HG02610 (cell line): ENCODE measurements around the gene CCL26.

ENCODE experiments used
- ATAC-seq: cut with Tn5 transposase; IDR thresholded peaks from one replicate; pipeline ENCODE4 v1.9.1; 2021; ENCODE audit warnings: mild to moderate bottlenecking, moderate library complexity; ENCODE audit not compliant: unreplicated experiment

The CCL26 gene, protein sequence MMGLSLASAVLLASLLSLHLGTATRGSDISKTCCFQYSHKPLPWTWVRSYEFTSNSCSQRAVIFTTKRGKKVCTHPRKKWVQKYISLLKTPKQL

DNA sequence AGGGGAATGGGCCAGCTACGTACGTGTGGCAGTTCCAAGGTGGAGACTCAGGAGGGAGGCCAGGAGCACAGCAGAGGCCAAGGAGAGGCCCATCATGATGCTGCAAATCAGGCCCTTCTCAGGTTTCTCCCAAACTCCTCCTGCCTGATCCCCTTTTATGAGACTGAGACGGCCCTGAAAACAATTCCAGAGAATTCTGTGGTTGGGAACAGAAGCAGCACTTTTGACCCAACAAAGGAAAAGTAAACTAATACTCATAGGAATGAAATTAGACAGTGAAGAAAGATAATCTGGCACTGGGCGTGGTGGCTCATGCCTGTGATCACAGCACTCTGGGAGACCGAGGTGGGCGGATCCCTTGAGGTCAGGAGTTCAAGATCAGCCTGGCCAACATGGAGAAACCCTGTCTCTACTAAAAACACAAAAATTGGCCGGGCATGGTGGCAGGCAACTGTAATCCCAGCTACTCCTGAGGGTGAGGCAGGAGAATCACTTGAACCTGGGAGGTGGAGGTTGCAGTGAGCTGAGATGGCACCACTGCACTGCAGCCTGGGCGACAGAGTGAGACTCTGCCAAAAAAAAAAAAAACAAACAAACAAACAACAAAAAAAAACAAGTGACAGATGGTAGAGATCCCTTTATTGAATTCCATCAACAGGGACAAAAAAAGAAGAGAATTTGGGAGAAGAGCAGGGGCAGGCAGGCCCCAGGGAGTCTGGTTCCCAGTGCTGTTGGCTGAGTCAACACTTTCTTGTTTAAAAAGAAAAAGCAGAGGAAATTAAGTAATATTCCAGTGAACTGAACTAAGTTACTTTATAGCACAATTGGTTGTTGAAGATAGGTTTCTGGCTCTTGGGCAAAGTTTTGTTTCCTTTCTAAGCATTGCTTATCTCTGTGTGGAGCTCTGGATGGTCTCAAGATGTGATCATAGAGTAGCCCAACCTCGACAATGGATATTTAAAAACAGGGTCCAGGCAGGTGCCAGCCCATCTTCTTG lies at the start of gene CCL26:
CCL26 (minus strand) TSS at position 131 of the 997 bp plus-strand sequence; CDS start at position 96, 35 bp downstream.
- ATAC-seq = no peak

DNA sequence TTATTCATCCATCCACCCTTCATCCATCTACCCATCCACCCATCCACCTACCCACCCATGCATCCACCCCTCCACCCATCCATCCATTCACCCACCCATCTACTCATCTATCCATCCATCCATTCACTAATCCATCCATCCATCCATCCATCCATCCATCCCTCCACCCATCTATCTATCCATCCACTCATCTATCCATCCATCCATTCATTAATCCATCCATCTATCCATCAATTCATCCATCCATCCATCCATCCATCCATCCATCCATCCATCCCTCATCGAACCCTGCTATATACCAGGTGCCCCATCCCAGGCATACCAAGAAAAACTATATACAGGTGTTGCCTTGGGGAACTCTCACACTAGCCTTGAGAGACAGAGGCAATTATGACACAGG lies 48.7 kb upstream of the CCL26 start:
- no peak for ATAC-seq

DNA sequence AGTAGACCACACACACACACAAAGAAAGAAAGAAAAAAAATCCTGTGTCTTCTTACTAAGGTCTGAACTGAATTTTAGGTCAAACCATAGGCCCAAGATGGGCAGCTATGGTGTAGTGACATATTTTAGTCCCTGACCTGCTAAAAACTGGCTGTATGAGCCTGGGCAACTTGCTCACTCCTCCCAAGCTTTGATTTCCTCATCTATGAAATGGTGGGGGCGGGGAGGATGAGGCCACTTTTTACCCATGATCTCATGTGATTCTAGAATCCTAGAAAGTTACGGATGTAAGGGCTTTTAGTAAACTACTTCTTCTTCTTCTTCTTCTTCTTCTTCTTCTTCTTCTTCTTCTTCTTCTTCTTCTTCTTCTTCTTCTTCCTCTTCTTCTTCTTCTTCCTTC lies 47.7 kb upstream of the CCL26 start:
- no peak for ATAC-seq

DNA sequence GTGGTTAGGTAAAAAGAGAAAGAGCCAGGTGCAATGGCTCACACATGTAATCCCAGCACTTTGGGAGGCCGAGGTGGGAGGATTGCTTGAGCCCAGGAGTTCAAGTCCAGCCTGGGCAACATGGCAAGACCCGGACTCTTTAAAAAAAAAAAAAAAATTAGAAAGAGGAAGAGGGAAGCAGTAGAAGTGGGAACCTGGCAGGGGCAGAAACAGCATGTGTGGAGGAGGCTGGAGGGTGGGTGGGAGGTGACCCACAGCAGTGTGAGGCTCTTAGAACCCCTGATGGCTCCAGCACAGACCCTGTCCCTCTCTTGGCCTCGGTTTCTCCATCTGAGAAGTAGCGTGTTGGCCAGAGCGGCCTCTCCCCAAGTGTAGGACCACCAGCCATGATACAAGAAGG lies 46.5 kb upstream of the CCL26 start:
- no peak for ATAC-seq

DNA sequence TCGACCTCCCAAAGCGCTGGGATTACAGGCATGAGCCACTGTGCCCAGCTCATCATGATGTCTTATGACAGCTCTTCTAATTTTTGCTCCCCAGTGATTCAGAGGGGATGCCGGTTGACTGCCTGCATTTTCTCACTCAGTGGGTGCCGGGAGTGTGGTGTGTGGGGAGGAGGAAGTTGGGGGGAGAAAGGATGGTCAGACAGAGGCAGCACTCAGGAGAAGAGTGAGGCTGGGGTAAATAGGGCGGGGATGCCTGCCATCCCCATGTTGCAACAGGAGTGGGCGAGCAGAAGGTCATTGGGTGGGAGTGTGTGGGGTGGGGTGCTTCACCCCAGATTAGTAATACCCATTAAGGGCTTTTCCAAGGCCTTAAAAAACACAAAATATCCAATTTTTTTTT lies 45.1 kb upstream of the CCL26 start:
- no peak for ATAC-seq

DNA sequence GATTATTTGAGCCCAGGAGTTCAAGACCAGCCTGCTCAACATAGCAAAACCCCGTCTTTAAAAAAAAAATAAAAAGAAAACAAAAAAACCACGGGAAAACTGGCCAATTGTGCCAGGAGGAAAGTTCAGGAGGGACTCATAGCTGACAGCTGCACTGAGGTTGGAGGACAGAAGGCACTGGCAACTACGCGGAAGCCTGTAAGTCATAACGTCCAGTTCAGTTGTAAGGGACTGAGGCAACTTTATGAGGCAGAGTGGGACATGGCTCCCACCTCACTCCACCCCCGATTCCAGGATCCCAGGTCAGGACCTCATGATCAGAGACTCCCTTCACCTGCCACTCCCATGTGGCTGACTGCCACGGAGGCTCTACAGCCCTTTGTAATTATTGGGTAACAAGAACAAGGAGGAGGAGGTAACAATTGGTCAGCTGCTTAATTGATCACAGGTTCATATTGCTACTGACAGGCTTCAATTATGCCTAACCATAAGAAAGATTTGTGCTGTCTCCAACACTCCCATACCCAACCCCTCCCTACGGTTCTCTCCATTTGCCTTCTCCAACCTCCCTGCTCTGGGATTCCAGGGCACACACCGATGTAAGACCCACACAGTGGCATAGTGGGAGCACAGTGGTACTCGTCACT lies 43.5 kb upstream of the CCL26 start:
- ATAC-seq = no peak

DNA sequence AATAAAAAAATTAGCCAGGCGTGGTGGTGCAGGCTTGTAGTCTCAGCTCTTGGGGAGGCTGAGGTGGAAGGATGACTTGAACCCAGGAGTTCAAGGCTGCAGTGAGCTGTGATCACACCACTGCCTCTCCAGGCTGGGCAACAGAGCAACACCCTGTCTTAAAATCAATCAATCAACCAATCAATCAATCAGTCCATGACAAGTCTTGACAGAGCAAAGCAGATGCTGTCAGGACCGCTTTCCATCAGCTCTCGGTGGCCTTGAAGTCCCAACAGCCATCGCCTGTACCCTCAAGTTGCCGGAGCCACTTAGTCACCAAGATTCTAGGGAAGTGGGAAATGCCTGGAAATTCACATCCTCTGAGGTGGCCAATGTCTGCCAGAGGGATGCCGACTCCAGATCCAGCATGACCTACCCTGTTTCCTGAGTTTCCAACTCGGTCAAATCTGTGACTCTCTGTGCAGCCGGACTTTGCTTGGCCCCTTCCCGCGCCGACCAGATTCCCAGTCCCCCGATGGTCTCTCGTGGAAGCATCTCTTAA lies 42.5 kb upstream of the CCL26 start:
- no peak for ATAC-seq

DNA sequence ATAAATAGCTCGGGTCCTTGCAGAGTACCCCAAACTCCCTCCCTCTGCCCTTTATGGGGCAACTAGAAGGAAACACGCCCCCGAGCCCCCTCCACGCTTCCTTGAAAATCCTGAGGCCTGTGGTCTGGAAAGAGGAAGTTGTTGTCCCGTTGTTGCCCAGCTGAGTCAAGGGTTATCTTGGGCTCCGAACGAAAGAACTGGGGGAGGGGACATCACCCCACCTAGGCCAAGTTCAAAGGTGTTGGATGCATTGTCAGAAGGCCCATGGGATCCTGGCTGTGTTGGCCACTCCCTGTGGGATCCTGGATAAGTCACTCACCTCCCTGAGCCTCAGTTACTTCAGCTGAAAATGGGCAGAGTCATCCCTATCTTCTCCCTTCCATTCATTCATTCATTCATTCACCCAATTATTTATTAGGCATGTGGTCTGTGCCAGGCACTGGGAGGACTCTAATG lies 41.8 kb upstream of the CCL26 start, which contains the start of gene CCL24:
CCL24 (minus strand) TSS at position 26 of the 456 bp plus-strand sequence. CDS start 91 bp downstream, outside the sequence.
- no peak for ATAC-seq

DNA sequence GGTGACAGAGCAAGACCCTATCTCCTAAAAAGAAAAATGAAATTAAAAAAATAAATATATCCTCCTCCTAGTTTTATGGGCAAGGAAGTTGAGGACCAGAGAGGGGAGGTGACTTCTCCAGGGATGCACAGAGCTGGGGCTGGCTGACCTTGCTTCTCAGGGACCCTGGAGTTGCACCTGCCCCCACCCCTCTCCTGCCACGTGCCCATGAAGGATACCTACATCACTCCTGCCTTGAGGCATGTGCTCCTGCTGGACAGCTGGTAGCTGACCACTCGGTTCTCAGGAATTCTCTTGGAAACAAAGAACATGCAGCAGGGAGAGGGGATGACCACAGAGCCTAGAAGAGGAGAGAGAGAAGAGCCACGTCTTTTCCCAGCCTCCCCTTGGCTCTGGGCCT lies 41.1 kb upstream of the CCL26 start:
- no peak for ATAC-seq

DNA sequence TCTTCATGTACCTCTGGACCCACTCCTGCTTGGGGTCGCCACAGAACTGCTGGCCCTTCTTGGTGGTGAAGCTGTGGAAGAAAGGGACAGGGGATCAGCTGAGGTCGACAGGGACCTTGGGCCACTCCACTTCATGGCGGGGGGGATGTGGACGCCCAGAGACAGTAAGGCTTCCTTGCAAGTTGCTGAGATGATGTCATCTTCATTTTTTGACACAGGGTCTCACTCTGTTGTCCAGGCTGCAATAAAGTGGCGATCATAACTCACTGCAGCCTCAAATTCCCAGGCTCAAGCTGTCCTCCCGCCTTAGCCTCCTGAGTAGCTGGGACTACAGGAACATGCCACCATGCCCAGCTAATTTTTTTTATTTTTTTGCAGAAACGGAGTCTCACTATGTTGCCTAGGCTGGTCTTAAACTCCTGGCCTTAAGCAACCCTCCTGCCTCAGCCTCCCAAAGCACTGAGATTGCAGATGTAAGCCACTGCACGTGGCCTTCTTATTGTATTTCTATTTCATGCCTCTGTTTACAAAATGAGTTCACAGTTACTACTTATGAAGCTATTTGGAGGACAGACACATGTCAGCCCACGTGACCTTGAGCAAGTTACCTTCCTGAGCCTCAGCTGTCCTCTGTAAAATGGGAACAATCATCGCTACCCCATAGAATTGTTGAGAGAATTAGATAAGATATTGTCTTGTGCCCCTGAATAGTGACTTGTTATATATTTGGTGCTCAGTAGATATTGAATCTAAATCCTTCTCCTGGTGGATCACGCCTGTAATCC lies 40.1 kb upstream of the CCL26 start:
- ATAC-seq = no peak

DNA sequence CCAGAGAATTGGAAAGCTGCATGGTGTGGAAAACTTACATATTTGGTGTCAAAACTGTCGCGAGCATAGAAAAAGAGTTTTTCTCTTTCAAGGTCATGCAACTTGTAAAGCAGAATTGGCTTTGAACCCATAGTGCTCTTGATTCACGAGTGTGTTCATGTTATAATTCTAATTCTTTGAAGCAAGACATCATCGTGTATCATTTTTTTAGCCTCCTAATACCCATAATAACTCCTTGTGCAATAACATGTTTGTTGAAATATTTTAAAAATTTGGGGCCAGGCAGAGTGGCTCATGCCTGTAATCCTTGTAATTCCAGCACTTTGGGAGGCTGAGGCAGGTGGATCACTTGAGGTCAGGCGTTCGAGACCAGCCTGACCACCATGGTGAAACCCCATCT lies 37.4 kb upstream of the CCL26 start:
- no peak for ATAC-seq

DNA sequence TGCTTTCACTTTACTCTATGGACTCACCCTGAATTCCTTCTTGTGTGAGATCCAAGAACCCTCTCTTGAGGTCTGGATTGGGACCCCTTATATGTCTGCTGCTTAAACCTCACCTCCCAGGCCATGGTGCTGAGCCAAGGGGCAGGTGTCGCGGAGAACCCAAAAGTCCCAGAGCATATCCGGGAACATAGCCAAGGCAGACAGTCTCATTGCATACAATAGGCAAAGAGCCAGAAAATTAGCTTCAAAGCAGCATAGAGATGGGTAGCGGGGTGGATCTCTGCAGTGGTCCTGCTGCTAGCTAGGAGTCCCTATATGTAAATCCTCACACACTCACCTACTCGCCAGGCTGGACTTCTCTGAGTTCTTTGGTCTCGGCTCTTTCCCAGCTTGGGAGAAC lies 36.1 kb upstream of the CCL26 start:
- ATAC-seq = no peak

DNA sequence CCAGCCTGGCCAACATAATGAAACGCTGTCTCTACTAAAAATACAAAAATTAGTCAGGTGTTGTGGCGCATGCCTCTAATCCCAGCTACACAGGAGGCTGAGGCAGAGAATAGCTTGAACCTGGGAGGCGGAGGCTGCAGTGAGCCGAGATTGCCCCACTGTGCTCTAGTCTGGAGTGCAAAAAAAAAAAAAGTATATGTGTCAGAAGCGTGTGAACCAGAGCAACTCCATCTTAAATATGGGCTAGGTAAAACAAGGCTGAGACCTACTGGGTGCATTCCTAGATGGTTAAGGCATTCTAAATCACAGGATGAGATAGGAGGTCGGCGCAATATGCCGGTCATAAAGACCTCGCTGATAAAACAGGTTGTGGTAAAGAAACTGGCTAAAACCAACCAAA lies 35.4 kb upstream of the CCL26 start:
- no peak for ATAC-seq

DNA sequence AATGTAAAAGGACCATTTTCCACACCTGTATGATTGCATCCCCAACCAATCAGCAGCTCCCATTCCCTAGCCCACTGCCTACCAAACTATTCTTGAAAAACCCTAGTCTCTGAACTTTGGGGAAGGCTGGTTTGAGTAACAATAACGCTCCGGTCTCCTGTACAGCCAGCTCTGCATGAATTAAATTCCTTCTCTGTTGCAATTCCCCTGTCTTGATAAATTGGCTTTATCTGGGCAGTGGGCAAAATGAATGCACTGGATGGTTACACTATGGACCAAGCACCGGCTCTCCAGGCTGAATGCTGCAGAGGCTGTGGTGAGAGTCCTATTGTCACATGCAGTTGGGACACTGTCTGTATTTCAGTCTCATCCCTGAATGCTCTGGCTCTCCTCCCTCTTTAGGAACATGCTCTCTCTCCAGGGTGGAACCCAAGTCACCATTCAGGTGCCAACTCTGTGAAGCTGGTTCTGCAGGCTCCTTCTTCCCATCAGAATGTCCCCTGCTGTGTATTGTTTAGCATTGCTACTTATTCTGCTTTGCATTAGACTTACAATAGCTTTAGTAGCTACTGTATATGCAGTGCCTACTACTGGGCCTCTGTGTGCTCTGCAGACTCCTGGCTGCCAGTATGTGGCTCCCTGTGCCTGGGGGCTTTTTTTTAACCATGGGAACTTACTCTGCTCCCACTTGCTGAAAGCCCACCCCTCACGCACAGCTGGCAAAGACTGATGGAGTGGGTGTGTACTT lies 34.7 kb upstream of the CCL26 start:
- ATAC-seq = no peak

DNA sequence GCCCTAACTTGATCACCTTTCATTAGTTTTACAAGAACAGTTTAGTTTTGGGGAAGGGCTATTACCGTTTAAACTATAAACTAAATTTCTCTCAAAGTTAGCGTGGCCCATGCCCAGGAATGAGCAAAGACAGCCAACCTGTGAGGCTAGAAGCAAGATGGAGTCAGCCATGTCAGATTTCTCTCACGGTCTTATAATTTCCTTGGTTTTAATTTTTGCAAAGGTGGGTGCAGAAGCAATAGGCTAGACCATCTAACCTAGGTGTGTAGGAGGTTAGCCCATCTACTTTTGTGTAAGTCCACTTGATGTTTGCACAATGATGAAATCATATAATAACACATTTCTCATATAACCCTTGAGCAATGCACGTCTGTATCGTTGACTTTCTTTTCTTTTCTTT lies 32.7 kb upstream of the CCL26 start:
- ATAC-seq = no peak

DNA sequence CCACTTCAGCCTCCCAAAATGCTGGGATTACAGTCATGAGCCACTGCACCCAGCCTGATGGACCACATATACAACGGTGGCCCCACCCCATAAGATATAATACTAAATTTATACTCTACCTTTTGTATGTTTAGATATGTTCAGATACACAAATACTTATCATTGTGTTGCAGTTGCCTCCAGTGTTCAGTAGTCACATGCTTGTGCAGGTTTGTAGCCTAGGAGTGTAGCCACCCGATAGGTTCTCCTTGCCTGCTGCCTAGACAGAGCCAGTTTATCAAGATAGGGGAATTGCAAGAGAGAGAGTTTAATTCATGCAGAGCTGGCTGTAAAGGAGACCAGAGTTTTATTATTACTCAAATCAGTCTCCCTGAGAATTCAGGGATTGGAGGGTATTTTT lies 32.0 kb upstream of the CCL26 start:
- no peak for ATAC-seq

DNA sequence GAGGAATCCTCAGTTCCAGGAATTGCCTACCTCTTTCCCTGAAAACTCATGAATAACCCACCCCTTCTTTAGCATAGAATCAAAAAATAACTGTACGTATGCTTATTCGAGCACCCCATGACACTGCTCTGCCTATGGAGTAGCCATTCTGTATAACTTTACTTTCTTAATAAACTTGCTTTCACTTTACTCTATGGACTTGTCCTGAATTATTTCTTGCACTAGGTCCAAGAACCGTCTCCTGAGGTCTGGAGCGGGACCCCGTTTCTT lies 30.5 kb upstream of the CCL26 start:
- no peak for ATAC-seq

DNA sequence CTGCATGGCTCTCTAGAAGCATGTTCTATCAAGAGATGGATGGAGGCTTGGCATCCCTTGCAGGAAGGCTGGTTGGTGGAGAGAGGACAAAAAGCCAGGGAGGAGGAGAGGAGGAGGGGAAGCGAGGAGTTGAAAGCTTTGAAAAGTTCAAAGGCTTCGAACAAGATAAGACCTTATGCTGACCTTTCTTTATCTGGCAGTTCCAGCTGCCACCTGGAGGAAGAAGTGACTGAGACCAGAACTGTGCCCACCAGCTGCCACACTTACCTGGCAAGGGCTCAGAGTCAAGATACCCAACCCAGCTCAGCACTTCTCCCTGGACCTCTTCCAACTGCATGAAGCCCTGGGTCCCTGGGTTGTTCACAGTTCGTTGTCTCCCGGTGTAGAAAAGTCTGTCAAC lies 26.8 kb upstream of the CCL26 start:
- ATAC-seq = no peak

DNA sequence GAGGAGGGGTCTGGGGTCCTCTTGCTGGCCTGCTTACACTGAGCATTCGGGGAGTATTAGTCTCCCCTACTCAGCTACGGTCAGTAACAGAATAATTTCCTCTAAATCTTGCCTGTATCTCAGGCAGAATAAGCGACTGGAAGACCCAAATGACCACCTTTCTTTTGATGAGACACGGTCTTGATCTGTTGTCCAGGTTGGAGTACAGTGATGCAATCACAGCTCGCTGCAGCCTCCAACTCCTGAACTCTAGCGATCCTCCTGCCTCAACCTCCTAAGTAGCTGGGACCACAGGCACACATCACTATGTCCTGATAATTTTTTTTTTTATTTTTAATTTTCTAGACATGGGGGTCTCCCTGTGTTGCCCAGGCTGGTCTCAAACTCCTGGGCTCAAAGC lies 24.4 kb upstream of the CCL26 start:
- no peak for ATAC-seq

DNA sequence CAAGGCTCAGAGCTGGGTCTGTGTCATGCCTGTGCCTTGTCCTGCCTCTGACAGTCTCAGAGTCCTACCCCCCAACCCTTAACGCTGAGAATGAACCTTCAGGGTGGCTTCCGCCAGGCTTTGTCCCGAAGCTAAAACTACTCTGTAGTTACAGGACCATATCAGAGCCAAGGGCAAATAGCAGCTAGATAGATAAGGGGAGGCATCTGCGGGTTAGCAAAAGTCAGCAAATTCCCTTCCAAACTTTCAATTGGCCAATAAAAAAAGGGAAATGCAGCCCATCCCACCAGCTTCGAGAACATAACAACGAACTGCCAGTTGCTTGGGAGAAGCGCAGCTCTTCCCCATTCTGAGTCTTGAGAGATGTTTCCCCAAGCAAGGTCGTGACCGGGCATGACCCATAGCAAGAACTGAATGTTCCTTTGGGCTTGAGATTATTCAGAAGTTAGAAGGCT lies 23.8 kb upstream of the CCL26 start:
- no peak for ATAC-seq
